Stimulated activated naive CD8-positive, alpha-beta T cell treated with anti-CD3 and anti-CD28 coated beads, Interleukin-15, Interleukin-2, amounts not matched to agents 100 U/mL and 50 U/mL, for 24 hours (primary cell): ENCODE measurements around the gene INHBE.
"Not testable (repeated sequence)": the region's sequence is repeated elsewhere in the genome, so short reads cannot be mapped to it uniquely, and the experiment has no call there.

Source experiments
- ATAC-seq: fragments of 150-1000 bp; cut with Tn5 transposase; one replicate; pipeline ENCODE4 v1.10.0; 2021
- DNase-seq: peaks from one replicate; pipeline ENCODE4 v3.0.0; 2021

Gene INHBE

DNA sequence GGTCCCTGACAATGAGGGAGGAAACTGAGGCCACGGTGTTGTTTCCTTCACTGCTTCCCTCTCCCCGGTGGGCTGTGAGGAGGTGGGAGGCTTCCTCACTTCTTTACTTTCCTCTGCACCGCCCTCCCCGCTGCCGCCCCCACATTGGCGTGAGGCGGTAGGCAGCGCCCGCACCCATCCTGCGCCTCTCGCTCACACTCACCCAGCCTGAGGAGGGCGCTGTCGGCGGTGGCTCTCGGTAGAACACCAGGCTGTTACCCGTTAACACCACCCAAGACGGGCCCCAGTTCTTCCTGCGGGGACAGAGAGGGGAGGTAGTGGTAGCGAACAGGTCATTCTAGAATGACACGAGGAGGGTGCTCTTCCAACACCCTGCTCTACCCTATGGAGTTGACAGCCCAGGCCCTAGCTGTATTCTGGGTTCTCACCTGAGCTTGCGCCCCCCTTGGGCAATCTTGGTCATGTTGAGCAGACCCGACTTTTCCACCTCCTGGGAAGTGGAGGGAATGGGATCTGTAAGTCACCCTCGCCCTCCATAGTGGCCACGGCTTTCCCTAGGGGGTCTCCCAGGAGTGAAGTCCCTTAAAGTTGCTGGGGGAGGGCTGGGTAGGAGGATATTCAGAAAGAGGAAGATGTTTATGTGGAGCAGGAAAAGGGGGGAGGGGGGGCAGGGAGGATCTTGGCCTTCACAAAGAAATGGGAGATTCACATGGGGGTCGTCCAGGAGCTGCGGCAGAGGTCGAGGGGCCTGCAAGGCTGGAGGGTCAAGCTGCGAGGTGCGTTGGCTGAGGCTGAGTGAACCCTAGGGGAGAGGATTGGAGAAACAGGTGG is 21.3 kb downstream of the INHBE start:
- DNase-seq (peak; percentile 90), ATAC-seq (peak; percentile 50)

DNA sequence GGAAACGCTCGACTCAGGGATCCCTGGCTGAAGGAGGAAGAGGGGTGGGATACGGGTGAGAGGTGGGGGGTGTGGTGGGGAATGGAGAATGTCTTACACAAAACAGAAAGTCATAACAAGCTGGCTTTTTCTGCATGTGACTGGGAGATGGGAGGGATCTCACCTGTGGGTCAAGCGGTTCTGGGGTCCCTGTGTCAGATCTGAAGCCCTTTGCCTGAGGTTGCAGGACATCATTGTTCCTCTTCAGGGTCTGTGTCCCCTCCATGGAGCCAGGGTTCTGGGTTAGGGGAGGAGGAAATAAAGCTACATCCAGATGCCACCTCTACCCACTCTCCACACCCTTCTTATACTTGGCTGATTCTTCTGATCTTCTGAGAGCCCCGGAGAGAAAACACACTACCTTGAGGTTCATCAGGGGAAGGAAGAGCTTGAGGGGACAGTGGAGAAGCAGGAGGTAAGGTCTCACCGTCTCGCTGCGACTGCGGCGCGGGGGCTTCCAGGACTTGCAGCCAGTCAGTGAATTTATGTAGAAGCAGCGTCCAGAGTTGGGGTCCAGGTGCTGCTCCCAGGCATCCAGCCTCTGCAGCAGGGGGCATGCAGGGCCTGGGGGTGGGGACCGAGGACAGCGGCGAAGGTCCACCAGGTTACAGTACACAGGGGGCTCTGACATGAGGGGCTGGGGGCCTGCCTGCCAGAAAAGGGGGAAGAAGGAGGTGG is 22.0 kb downstream of the INHBE start:
- no peak for DNase-seq

DNA sequence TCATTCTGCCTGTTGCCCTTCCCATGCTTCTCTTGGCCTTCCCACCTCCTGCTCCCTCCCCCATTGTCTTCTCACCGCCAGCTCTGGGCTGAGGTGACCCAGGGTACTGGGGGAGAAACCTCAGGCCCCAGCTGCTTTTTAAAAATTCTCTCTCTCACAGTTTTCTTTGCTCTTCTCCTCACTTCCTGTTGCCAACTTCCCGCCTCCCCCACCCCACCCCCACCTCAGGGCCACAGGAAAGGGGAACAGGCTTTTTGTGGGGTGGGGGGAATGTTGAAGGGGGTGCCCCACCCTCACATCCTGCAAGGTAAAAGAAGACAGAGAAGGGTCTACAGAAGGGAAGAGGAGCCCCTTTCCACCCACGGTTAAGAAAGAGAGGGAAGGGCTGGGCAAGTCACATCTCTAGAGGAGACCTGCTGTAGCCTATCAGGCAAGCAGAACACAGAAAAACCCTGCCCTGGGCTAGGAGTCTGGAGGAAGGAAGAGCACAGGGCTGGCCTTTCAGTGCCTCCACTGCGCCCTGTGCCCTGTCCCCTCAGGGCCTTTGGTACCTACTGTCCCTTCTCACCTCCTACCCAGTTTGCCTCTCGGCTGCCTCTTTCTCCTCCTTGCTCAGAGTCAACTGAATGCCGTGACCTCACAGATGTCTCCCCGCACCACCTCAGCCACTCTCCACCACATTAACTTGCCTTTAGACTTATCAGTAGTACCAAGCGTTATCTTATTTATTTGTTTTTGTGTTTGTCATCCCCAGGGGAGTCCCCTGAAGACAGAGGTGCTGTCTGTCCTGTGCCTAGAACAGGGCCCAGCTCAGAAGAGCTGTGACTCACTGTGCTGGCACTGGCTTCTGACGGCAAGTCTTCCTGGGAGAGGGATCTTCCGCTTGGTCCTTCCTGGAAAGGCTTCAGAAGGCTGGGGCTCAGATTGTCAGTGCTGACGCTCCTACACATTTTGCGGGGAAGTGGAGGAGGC is 22.9 kb downstream of the INHBE start:
- peak; percentile 54 for DNase-seq
- ATAC-seq, result peak; percentile 55

More for the DNA sequence above, 22.0 kb downstream of the INHBE start:
- ATAC-seq, result no peak

GRCh38 chr12:57479043-57479375 is 23.9 kb downstream of the INHBE start:
- peak; percentile 34 for DNase-seq
- ATAC-seq, result no peak

DNA sequence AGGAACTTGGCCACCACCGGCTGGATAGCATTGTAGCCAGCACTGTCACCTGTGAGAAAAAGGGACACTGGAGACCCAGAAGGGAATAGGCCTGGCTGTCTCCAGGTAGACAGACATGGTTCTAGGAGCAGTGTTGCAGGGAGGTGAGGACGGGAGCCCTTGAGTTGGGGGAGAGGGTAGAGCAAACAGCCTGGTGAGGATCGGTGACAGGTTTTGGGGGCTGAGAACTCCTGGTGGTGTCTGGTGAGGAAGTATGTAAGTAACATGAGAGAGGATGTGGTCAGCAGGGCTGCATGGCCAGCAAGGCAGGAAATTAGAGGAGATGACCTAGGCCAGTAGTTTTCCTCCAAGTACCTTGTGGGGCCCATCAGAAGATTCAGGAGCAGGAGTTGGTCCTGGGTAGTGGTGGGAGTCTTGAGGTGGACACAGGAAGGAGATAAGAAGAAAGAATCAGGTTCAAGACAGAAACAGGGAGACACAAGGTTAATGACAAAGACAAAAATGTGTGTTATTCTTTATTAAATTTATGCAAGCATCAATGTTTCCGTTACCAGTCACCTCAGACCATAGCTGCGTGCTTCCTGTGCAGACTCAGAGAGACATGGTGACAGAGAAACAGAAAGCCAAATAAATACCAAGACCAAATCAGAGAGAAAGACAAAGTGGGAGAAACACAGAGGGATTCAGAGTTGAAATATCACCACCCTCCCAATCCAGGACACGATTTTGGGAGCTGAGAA is 24.4 kb downstream of the INHBE start, which contains the start of gene ARHGAP9:
ARHGAP9 (minus strand) TSS at position 491 of the 740 bp plus-strand sequence; CDS start at position 31, 460 bp downstream.
- ATAC-seq (peak; percentile 62), DNase-seq (peak; percentile 52)

DNA sequence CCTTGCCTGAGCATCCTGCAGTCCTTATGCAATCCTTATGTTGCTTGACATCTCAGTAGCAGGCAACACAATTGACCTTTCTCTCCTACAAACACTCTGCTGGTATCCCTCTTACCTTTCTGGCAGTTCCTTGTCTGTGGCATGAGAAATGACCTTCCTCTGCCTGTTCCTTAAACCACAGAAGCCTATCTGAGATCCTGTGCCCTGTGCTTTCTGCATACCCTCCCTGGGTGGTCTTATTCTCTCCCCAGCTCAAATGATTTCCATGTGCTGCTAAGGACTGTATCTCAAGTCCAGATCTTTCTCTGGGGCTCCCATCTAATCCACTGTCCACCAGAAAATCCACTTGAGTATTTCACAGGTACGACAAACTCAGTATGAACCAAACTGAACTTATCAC is 26.6 kb downstream of the INHBE start:
- no peak for DNase-seq
- ATAC-seq, result no peak

GRCh38 chr12:57483466-57483865 is 28.4 kb downstream of the INHBE start:
- DNase-seq, result no peak
- no peak for ATAC-seq

GRCh38 chr12:57485695-57486094 is 30.6 kb downstream of the INHBE start:
- ATAC-seq (no peak), DNase-seq (no peak)

DNA sequence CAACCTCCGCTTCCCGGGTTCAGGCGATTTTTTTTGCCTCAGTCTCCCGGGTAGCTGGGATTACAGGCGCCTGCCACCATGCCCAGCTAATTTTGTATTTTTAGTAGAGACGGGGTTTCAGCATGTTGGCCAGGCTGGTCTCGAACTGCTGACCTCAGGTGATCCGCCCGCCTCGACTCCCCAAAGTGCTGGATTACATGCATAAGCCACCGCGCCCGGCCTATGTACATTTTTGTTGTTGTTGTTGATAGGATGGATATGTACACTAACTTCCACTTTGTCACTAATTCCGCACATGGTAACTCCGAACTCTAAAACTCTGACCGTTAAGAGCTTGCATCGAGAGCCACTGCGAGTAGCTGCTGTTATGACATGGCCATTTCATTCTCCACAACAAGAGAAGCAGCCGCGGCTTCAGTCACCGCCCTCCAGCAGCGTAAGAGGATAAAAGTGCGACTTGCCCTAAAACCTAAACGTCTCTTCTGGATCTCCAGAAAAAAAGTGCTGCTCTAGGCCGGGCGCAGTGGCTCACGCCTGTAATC is 32.0 kb downstream of the INHBE start:
- ATAC-seq, result no peak
- no peak for DNase-seq

DNA sequence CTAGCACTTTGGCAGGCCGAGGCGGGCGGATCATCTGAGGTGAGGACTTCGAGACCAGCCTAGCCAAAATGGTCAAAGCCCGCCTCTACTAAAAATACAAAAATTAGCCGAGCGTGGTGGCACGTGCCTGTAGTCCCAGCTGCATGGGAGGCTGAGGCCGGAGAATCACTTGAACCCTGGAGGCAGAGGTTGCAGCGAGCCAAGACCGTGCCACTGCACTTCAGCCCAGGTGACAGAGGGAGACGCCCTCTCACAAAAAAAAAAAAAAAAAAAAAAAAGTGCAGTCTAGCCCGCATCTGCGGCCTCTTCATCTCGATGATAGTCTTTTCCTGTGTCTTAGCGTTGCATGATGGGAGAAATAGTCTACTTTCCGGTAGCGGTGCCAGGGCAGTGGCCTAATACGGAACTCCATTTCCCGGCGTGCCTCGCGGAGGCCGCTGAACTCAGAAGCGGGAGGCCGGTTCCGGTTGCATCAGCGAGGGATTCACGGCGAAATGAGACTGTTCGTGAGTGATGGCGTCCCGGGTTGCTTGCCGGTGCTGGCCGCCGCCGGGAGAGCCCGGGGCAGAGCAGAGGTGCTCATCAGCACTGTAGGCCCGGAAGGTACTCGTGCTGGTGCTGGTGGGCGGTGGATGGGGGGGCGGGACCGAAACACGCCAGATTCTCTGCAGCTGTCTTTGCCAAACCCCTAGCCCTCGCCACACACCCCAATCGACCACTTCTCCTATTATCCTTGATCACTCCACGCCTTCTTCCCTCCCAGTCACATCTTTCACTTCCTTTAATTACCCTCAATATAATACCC is 32.7 kb downstream of the INHBE start, which contains the start of gene MARS1:
MARS1 (plus strand) TSS at position 472 of the 805 bp plus-strand sequence; CDS start at position 495, 23 bp downstream.
- ATAC-seq (peak; percentile 99), DNase-seq (peak; percentile 90)

DNA sequence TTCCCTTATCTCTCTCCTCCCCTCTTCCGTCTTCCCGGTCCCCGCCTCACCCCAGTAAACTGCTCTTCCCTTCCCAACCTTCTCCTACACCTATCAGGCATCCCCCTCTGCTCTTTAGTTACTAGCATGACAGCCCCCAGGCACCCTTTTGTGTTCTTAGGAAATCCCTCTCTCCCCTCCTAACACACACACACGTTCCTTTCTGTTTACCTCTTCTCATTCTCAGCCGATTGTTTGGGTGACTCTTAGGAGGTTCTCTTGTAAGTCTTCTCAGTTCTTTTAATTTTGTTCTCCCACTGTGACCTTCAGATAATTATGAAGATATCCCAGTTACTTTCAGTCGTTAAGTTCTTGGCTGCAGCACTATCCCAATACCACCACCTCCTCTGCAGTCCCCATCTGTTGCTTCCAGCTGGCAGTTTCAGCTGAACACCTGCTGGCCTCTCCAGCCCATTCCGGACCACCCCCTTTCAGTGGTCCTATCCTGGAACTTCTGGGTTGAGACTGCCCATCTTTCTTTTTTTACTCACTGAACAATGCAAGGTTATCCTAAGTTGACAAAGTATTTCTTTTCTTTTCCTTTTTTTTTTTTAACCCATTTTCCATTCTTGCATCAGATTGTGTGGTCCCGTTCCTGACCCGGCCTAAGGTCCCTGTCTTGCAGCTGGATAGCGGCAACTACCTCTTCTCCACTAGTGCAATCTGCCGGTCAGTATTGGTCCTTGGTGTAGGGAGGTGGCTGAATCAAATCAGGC is 33.5 kb downstream of the INHBE start:
- ATAC-seq (no peak), DNase-seq (no peak)

DNA sequence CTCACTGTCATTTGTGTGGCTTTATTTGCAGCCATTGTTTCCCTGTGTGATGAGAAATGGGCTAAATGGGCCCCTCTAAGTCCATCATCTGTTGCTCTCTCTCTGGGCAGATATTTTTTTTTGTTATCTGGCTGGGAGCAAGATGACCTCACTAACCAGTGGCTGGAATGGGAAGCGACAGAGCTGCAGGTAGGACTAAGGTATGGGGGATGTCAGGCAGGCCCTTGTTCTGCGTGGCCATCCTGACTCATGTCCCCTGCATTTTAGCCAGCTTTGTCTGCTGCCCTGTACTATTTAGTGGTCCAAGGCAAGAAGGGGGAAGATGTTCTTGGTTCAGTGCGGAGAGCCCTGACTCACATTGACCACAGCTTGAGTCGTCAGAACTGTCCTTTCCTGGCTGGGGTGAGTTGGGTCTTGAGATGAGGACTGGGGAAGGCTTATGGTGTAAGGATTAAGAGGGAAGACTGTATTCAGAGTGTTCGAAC is 34.1 kb downstream of the INHBE start:
- ATAC-seq, result no peak
- DNase-seq, result no peak

- DNase-seq (no peak), ATAC-seq (no peak)
Observed at GRCh38 chr12:57490126-57490525, 35.0 kb downstream of the INHBE start.

DNA sequence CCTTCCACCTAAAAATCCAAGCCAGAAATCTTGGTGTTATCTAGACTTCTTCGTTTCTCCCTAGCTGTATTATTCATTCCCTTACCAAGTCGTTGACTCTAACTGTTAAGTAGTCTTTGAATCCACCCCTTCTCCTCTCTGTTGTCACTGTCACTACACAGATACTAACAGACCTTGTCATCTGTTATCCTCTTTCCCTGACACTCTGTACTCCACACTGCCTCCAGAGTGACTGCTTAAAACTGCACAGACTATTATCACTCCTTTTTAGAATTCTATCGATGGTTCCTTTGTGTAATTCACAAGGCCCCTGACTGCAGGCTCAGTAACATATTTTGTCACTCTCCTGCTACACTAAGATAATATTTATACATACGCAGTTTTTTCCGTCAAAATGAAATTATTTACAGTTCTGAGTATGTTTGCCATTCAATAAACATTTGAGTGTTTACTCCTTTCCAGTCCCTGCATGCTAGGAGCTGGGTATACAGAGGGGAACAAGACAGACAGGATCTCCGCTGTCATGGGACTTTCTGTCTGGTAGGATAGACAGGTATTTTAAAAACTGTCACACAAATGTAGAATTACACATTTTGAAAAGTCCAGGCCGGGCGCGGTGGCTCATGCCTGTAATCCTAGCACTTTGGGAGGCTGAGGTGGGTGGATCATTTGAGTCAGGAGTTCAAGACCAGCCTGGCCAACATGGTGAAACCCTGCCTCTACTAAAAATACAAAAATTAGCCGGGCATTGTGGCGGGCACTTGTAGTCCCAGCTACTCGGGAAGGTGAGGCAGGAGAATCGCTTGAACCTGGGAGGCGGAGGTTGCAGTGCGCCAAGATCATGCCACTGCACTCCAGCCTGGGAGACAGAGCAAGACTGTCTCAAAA is 36.5 kb downstream of the INHBE start:
- DNase-seq (no peak), ATAC-seq (no peak)

- not testable (repeated sequence) for ATAC-seq, DNase-seq
Observed at GRCh38 chr12:57495051-57495701, 40.1 kb downstream of the INHBE start.

DNA sequence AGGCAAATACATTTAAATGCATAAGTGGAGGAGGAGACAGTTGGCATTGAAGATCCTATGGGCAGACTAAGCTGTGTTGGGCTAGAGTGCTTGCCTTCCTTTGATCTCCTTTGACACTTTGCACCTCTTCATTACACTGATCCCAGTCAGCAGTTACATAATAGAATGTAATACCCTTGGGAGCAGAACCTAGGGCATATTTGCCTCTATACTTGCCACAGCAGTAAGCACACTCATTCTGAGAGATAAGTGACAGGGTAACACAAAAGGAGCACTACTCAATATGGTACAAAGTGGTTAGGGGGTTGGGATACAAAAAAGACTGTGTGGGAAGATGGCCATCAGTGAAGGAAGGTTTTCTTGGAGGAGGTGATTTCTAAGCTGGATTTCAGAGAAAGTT is 41.7 kb downstream of the INHBE start:
- ATAC-seq, result no peak
- no peak for DNase-seq

DNA sequence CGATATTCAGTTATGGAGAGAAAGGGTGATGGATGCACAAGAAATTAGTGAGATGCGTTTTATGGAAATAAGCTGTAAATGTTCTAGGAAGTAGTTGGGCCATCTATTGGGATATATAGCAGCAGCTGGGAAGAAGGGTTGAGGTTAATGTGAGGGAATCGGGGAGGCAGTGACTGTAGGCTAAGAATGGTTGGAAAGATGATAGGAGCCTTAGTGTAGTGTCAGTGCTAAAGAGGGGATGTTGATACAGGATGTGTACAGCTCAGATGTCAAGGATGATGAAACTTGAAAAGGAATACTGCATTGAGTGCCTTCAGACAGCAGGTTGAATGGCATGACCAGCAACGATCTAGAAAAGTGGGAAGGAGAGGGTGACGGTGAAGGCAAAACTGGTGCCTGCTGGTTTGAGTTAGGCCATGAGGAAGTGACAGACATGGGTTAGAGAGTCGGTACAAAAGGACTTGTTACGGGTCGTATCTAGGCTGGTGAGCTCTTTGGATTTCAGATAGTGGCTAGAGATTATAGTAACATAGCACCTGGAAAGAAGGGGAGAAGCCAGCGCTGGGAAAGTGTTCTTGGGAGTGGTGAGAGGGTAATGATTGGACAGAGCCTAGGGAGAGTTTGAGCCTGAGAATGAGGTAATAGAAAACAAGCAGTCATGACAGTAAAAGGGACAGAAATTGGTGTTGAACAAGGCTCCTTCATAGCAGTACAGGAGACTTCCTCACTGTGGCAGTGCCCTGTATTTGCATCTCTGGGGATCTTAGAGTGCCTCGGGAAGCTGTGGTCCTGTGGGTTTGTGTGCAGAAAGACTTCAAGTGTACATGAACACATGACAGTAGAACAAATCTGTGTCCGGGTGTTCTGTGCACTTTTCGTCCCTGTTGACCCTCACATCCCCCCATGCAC is 42.4 kb downstream of the INHBE start:
- DNase-seq (no peak), ATAC-seq (no peak)
